Activated CD4-positive, alpha-beta T cell treated with anti-CD3 and anti-CD28 coated beads for 4 hours (primary cell): ENCODE measurements around the gene USP10.

Experiments
- DNase-seq, 2 donors: peaks; one replicate each; pipeline ENCODE4 v3.0.0-alpha.2; 2020

The USP10 gene

GRCh38 chr16:84827897-84828296 is 128.1 kb downstream of the USP10 start:
- no peak for DNase-seq

GRCh38 chr16:84828322-84828721 is 128.5 kb downstream of the USP10 start:
- DNase-seq, result no peak
